Endothelial cell of umbilical vein (primary cell): Measurements from ENCODE around the gene MSTO1. TPM values are rescaled to one million over a fixed set of nuclear protein-coding genes. Genes with fewer than 3 reads are reported as not detected.

Experiments
- BruUV-seq: library from RNA; stranded (reverse); fragments of 400-500 nt; replicated peaks from 2 replicates; lab custom pipeline; 2021; lab: Mats Ljungman, UMichigan
- CTCF ChIA-PET: fragments of 300-600, 350-600 bp; sonication (Branson Sonifier 250); formaldehyde crosslinking; loops from one replicate; lab custom pipeline; 2021; ENCODE audit warnings: antibody characterized with exemption, inconsistent platforms; lab: Charles Lee
- POLR2A ChIA-PET: fragments of 300-600, 350-600 bp; sonication (Branson Sonifier 250); formaldehyde crosslinking; loops from one replicate; lab custom pipeline; 2021; ENCODE audit warnings: antibody characterized with exemption, inconsistent platforms; lab: Charles Lee
- DNase-seq: peaks from one replicate; pipeline ENCODE4 v3.0.0-alpha.2; 2011; ENCODE audit warnings: low read depth, low spot score
- FAIRE-seq: peaks from 2 replicates; lab custom pipeline; 2011; peaks lifted over from hg19 to GRCh38; lab: Jason Lieb, UNC
- H2AFZ ChIP-seq: 2 replicates; pipeline ENCODE4 v1.6.0; 2012; ENCODE audit warnings: low read depth, low read length, control low read depth, inconsistent platforms
- H3K27ac ChIP-seq: 2 replicates; pipeline ENCODE4 v1.5.1; 2011; ENCODE audit warnings: low read depth, mild to moderate bottlenecking, control low read depth, low read length, moderate library complexity; ENCODE audit not compliant: insufficient read depth
- H3K27me3 ChIP-seq, 2 experiments: 2 replicates each; pipeline versions ENCODE4 v1.6.0 to v1.6.1; 2011; ENCODE audit warnings: low read length in 2 of 2, mixed read lengths in 1 of 2; ENCODE audit not compliant: control insufficient read depth in 2 of 2, insufficient read depth in 2 of 2
- H3K36me3 ChIP-seq, 2 experiments: 2 replicates in 1 of 2; 3 replicates in 1 of 2; pipeline ENCODE4 v1.5.1; 2011; ENCODE audit warnings: low read length in 2 of 2, mild to moderate bottlenecking in 1 of 2, moderate library complexity in 1 of 2; ENCODE audit not compliant: control insufficient read depth in 2 of 2, insufficient read depth in 2 of 2; ENCODE audit errors: extremely low read depth in 1 of 2
- H3K4me1 ChIP-seq: 3 replicates; pipeline ENCODE4 v1.5.1; 2011; ENCODE audit warnings: mild to moderate bottlenecking, low read length; ENCODE audit not compliant: control insufficient read depth, insufficient read depth; ENCODE audit errors: extremely low read depth
- H3K4me2 ChIP-seq: 2 replicates; pipeline ENCODE4 v1.6.1; 2011; ENCODE audit warnings: low read length, control low read depth, mixed read lengths; ENCODE audit not compliant: insufficient read depth
- H3K4me3 ChIP-seq, 3 experiments: fragments of 200-600 bp in 1 of 3; sonication (generic), shearing (Covaris generic) in 1 of 3; replicated peaks in 1 of 3; 2 replicates each; pipeline ENCODE4 v1.5.1; 2011 to 2016; ENCODE audit warnings: control low read depth in 3 of 3, low read length in 3 of 3, mild to moderate bottlenecking in 2 of 3, inconsistent platforms in 1 of 3, low read depth in 1 of 3, moderate library complexity in 1 of 3; ENCODE audit not compliant: insufficient read depth in 1 of 3
- H3K79me2 ChIP-seq: 2 replicates; pipeline ENCODE4 v1.6.0; 2012; ENCODE audit warnings: low read length, inconsistent platforms; ENCODE audit not compliant: control insufficient read depth, insufficient read depth
- H3K9ac ChIP-seq: replicated peaks from 2 replicates; pipeline ENCODE3; 2011; ENCODE audit warnings: low read length, control low read depth; ENCODE audit not compliant: insufficient read depth; ENCODE audit errors: extremely low read depth
- H3K9me1 ChIP-seq: replicated peaks from 3 replicates; pipeline ENCODE4 v1.6.0; 2011; ENCODE audit warnings: mild to moderate bottlenecking, low read length; ENCODE audit not compliant: control insufficient read depth, insufficient read depth; ENCODE audit errors: extremely low read depth
- H3K9me3 ChIP-seq: replicated peaks from 2 replicates; pipeline ENCODE4 v1.5.1; 2012; ENCODE audit warnings: low read length, inconsistent platforms; ENCODE audit not compliant: control insufficient read depth, insufficient read depth
- H4K20me1 ChIP-seq: replicated peaks from 2 replicates; pipeline ENCODE3; 2011; ENCODE audit warnings: mild to moderate bottlenecking, low read length; ENCODE audit not compliant: control insufficient read depth, insufficient read depth; ENCODE audit errors: extremely low read depth
- CTCF ChIP-seq, 2 donors: IDR thresholded peaks; 1 replicate in 1 of 2; 2 replicates in 1 of 2; pipeline ENCODE4 v1.5.1; 2011; ENCODE audit warnings: low read length in 2 of 2, mild to moderate bottlenecking in 2 of 2, moderate library complexity in 2 of 2, control low read depth in 1 of 2, inconsistent platforms in 1 of 2, low read depth in 1 of 2; ENCODE audit not compliant: insufficient read depth in 1 of 2; ENCODE audit errors: extremely low read depth in 1 of 2
- EZH2 ChIP-seq: IDR thresholded peaks from 2 replicates; pipeline ENCODE4 v1.6.1; 2012; ENCODE audit warnings: borderline replicate concordance, low read depth, mild to moderate bottlenecking, moderate library complexity, low read length, inconsistent platforms; ENCODE audit not compliant: severe bottlenecking
- FOS ChIP-seq: IDR thresholded peaks from 2 replicates; pipeline ENCODE4 v1.6.1; 2011; ENCODE audit warnings: mild to moderate bottlenecking, low read length, moderate library complexity, borderline replicate concordance; ENCODE audit not compliant: insufficient read depth
- GATA2 ChIP-seq: IDR thresholded peaks from 2 replicates; pipeline ENCODE4 v1.7.0; 2011; ENCODE audit warnings: low read depth, mild to moderate bottlenecking, moderate library complexity, mixed read lengths, low read length; ENCODE audit not compliant: insufficient read length, insufficient read depth
- JUN ChIP-seq: IDR thresholded peaks from 2 replicates; pipeline ENCODE4 v1.6.1; 2011; ENCODE audit warnings: borderline replicate concordance, low read depth; ENCODE audit not compliant: insufficient read length, insufficient read depth
- MYC ChIP-seq: IDR thresholded peaks from one replicate; pipeline ENCODE4 v1.6.1; 2011; ENCODE audit warnings: mild to moderate bottlenecking, low read depth, low read length
- POLR2A ChIP-seq: IDR thresholded peaks from 2 replicates; pipeline ENCODE4 v1.6.1; 2012; ENCODE audit warnings: low read depth, mild to moderate bottlenecking, control low read depth, low read length
- POLR2AphosphoS5 ChIP-seq: IDR thresholded peaks from 2 replicates; pipeline ENCODE4 v1.6.1; 2012; ENCODE audit warnings: low read depth, mild to moderate bottlenecking, control low read depth, low read length, moderate library complexity; ENCODE audit not compliant: insufficient read depth
- dilution Hi-C: fragments of 300-500 bp; cut with MboI; formaldehyde crosslinking; loops from one replicate; pipeline ENCODE4 v1.15.0; 2019; ENCODE audit warnings: low sequenced_read_pairs; ENCODE audit not compliant: extremely low pct_ligation_motif_present
- intact Hi-C: fragments of 100-400 bp; cut with micrococcal nuclease; formaldehyde crosslinking; loops from one replicate; pipeline ENCODE4 v1.10.0; 2022
- polyA plus RNA-seq, 4 experiments: library from polyadenylated mRNA; depleted of rRNA in 3 of 4; stranded (reverse) in 3 of 4; unstranded in 1 of 4; fragments of >200 nt; gene quantifications; 2 replicates each; pipeline versions ENCODE4 v1.2.1 to v1.2.3, GENCODE V29; 2011 to 2012; ENCODE audit warnings: missing spikeins in 1 of 4
- total RNA-seq: library from RNA; stranded (reverse); gene quantifications from 2 replicates; pipeline ENCODE4 v1.2.3, GENCODE V29; 2021
- TF ChIP-seq, protein P1 (sequence below): IDR thresholded peaks from 2 replicates; pipeline ENCODE4 v1.6.1; 2011; ENCODE audit not compliant: insufficient read depth, insufficient read length

Gene MSTO1
- total and polyA plus RNA-seq, 2 donors (not counting 3 experiments of a cell fraction or from before 2014, with no cell fraction given): 36.8 to 51.9 TPM

DNA sequence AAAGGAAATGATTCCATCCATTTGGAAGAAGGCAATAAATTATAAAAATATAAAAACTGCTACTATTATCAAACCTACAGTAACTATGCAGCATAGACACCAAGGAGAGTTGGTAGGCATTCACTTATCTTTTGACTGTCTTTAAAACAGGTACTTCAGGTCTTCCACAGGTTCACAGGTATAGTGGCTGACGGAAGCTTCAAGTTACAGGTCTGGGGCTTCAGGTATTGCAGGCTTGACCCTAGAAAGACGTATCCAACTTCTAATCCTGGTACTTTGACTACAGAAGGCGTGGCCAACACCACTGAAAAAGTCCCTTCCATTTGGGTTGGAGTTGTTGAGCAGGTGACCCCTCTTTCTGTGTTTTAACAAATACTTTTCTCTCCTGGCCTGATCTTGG is 42.9 kb downstream of the MSTO1 start:
- Histone ChIP-seq H3K27ac (no peak overlapping the region), H3K9me3 (no peaks in the 10 kb centered on the region), H3K4me1 (peaks cover 7% of the 10 kb centered on the region), H3K27me3 (peaks cover 3 to 4% of the 10 kb centered on the region in 2 experiments), H3K4me2 (no peak overlapping the region), H3K4me3 (no peak overlapping the region), H3K9ac (no peak overlapping the region), H2AFZ (no peak overlapping the region), H4K20me1 (no peaks in the 10 kb centered on the region), H3K36me3 (no peaks in the 10 kb centered on the region), H3K9me1 (no peaks in the 10 kb centered on the region), H3K79me2 (no peaks in the 10 kb centered on the region)
- FAIRE-seq: no peak
- CTCF ChIA-PET: interaction anchor here (1.5 kb wide), 1 partner anchor 402 kb away, joined by 5 read pairs; no protein-coding TSS in a partner anchor
- no TSS peak for BruUV-seq
- intact Hi-C loops: no loop called here
- POLR2A ChIA-PET: no interaction called here
- DNase-seq: no peak
- TF ChIP-seq, protein P1, sequence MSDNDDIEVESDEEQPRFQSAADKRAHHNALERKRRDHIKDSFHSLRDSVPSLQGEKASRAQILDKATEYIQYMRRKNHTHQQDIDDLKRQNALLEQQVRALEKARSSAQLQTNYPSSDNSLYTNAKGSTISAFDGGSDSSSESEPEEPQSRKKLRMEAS: no peak
- no peak for TF ChIP-seq POLR2A
- TF ChIP-seq JUN: no peak
- TF ChIP-seq FOS: no peak
- TF ChIP-seq CTCF (IDR thresholded peaks at IDR 0.05; ENCODE audit: extremely low read depth in 1 of 2, insufficient read depth in 1 of 2, low read depth in 1 of 2, low read length in 2 of 2): no peak
- TF ChIP-seq GATA2: no peak
- TF ChIP-seq POLR2AphosphoS5: no peak
- TF ChIP-seq MYC: no peak
- no peak for TF ChIP-seq EZH2
- dilution Hi-C loops: no loop called here
